HL-60 (cell line): Measurements from ENCODE around the gene FRMPD4.

Experiments
- CTCF ChIP-seq: IDR thresholded peaks from one replicate; pipeline ENCODE4 v1.5.1; 2011; ENCODE audit warnings: low read length, control low read depth, inconsistent platforms; ENCODE audit not compliant: insufficient read depth
- POLR2AphosphoS5 ChIP-seq: IDR thresholded peaks from 2 replicates; pipeline ENCODE4 v1.6.1; 2012; ENCODE audit warnings: low read depth

GRCh38 chrX:12206413-12206812, 68.1 kb downstream of the FRMPD4 start:
- no peak for TF ChIP-seq CTCF
- TF ChIP-seq POLR2AphosphoS5: no peak
